Right hindlimb (tissue), 1 donor: ENCODE measurements around the gene STRA6.

ENCODE experiments used
- DNase-seq: peaks from one replicate; pipeline ENCODE4 v3.0.0-alpha.2; 2018

The STRA6 gene

DNA sequence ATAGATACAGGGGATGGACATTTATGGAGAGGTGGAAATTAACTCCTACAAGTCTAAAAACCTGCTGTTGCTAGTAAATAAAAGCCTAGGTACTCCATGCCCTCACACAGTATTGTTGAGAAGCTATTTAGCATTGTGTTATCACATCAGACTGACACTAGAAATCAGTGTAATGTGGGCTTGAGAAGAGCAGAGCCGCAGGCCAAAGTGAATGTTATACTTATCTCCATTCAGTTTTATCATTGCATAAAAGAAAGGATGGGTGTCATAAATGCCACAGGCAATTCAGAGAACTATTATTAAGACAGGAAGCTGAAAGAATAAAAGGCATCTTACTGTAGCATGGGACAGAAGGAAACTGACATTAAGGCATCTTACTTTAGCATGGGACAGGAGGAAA is 42.8 kb downstream of the STRA6 start:
- DNase-seq, result no peak

DNA sequence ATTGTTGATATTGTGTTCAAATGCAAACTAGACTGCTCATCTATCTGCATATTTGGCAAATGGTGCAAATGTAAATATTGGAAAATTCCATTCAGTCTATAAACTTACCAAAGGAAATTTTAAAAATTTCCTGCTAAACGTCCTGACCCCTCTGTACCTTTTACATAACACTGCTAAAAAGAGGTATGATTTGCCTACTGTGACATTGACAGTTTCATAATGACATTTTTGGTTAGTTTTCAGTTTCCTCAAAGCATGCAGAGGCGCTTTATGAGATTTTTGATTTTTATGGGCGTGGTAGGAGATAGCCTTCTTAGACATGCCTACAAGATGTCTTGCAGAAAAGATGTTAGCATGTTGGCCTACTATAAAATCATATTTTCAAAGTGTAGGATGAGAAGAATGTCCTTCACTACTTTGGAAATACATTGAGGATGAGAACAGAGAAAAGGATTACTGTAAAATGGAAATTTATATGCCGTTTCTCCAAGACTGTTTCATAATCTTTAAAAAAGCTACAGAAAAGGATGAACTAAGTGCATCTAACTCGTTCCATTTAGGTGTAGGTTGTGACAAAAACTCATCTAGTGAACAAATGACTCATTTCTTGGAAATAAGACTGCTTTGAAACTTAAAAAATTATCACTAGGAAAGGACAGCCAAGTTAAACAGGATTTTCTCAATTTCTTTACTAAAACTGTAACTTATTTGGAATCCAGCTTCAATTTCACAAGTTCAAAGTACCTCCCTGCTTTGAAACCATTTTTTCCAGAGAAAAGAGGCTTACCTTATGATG is 43.5 kb downstream of the STRA6 start:
- no peak for DNase-seq

DNA sequence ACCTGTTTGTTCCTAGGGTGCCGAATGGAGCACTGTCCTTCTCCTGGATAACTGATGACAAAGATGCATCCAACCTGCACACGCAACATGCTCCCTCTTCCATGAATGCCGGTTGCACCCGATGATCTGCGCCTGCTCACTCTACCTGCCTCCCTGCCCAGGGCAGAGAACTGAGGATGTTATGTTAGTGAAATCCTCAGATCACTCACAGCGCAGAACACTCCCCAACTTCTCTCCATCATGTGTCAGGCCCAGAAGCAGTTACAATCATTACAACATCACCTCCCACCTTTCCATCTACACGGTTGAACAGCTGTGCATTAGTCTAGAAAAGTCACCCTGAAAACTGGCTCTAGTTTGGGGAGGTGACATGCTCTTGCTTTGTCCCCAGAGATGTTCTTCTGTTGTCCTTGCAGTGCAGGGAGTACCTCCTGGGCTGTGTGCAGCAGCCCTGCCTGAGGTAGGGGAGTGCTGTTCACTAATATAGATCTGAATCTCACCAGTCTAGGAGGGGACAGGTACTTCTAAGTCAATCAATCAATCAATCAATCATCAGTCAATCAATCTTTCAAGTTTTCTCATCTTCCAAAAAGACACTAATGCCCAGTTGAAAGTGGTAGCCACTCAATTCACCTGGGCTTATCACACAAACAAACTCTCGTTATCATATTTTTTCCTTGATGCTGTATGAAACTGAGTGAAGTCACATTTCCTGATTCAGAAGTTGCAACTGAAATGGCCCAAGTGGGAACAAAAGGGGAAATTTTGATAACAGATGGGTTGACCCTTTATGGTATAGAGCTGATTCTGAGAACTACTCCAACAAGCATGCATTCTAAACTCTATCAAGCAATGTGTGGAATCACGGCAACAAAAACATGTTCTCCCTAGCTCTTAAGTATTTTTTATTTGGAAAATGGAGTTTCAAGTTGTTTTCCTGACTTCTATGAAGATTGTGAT is 44.4 kb downstream of the STRA6 start:
- no peak for DNase-seq

GRCh38 chr15:74156678-74157411 is 45.7 kb downstream of the STRA6 start:
- DNase-seq, result peak; percentile 84

GRCh38 chr15:74155766-74156417 is 46.7 kb downstream of the STRA6 start:
- DNase-seq, result no peak

- no peak for DNase-seq
Observed at GRCh38 chr15:74147051-74147450, 55.5 kb downstream of the STRA6 start.

GRCh38 chr15:74146277-74146800 is 56.2 kb downstream of the STRA6 start:
- no peak for DNase-seq

DNA sequence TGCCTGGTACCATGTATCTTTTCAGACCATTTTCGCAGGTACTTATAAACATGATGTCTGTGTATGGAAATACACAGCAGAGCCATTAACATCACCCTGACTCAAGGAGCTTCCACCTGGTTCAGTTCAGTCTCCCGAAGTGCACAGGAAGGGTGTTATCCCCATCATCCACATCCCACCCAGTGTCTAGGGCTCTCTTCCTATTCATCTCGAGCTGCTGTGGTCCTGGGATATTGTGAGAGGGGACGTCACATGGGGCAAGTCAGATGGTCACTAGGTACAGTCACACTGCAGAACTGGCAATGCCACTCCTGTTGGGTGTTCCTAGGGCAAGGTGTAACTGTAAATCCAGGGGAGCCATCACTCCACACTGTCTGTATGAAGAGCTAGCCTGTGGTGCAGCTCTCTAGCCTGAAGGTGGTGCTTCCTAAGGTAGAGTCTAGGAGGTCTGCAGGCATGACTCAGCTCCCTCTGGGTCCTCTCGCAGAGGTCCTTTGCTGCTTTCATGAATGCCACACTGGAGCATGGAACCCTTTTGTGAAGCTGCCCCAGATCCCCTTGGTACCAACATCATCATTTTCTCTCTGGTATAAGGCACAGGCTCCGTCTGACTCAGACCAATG is 58.3 kb downstream of the STRA6 start:
- no peak for DNase-seq

GRCh38 chr15:74141591-74141990 is 61.0 kb downstream of the STRA6 start:
- no peak for DNase-seq

DNA sequence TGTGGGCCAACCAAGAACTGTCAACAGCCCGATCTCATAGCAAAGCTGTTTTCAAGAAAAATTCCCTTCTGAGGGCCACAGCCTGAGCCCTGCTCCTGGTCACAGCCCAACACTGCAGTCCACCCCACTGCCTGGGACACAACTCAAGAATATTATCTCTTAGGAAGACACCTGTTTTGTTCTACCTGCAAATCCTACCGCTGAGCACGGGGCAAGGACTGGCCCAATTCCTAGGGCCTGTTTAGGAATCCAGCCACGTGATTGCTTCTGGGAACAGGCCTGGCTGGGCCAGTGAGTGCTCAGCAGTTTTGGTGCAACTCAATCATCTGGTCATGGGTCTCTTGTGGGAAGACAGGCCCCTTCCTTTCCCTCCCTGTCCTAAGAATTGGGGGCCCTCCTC is 63.9 kb downstream of the STRA6 start:
- DNase-seq, result no peak

GRCh38 chr15:74137537-74137894 is 65.1 kb downstream of the STRA6 start:
- no peak for DNase-seq

GRCh38 chr15:74136814-74137536 is 65.6 kb downstream of the STRA6 start:
- DNase-seq, result peak; percentile 67

DNA sequence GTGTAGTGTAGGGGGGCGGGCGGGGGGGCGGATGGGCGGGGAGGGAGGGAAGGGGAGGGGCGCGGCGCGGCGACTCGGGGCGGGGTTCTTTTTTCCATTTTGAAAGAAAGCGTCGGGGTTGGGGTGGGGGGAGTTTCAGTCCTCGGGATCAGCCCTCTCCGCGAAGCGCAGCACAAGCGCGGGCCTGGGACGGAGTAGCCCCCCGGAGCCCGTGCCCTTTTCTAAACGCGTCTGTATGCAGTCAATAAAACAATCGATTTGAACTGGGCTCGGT is 66.1 kb downstream of the STRA6 start:
- no peak for DNase-seq

DNA sequence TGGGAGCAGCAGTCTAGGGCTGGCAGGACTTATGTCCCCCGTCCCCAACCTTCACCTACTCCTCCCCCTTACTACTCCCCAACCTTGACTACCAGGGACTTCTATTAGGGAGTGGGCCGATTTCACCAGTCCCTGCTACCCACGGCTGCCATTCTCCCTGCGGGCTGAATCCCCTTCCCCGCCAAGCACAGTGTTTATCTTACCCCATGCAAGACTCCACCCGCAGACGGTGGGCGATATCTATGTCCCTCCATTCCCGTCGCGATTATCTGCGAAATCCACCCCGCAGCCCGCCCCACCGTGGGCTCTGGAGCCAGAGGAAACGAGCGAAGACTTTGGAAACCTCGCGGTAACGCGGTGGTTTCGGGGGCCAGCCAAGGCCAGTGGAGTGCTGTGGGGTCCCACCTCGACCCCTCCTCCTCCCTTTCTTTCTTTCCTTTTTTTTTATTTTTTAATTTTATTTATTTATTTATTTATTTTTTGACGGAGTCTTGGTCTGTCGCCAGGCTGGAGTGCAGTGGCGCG is 67.5 kb downstream of the STRA6 start:
- DNase-seq, result peak; percentile 25

GRCh38 chr15:74134387-74135027 is 68.1 kb downstream of the STRA6 start:
- peak; percentile 51 for DNase-seq

DNA sequence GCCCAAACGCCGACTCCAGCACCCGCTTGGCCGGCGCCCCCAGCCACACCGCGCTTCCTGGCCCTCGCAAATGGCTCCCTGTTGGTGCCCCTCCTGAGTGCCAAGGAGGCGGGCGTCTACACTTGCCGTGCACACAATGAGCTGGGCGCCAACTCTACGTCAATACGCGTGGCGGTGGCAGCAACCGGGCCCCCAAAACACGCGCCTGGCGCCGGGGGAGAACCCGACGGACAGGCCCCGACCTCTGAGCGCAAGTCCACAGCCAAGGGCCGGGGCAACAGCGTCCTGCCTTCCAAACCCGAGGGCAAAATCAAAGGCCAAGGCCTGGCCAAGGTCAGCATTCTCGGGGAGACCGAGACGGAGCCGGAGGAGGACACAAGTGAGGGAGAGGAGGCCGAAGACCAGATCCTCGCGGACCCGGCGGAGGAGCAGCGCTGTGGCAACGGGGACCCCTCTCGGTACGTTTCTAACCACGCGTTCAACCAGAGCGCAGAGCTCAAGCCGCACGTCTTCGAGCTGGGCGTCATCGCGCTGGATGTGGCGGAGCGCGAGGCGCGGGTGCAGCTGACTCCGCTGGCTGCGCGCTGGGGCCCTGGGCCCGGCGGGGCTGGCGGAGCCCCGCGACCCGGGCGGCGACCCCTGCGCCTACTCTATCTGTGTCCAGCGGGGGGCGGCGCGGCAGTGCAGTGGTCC is 68.7 kb downstream of the STRA6 start:
- DNase-seq, result peak; percentile 21

DNA sequence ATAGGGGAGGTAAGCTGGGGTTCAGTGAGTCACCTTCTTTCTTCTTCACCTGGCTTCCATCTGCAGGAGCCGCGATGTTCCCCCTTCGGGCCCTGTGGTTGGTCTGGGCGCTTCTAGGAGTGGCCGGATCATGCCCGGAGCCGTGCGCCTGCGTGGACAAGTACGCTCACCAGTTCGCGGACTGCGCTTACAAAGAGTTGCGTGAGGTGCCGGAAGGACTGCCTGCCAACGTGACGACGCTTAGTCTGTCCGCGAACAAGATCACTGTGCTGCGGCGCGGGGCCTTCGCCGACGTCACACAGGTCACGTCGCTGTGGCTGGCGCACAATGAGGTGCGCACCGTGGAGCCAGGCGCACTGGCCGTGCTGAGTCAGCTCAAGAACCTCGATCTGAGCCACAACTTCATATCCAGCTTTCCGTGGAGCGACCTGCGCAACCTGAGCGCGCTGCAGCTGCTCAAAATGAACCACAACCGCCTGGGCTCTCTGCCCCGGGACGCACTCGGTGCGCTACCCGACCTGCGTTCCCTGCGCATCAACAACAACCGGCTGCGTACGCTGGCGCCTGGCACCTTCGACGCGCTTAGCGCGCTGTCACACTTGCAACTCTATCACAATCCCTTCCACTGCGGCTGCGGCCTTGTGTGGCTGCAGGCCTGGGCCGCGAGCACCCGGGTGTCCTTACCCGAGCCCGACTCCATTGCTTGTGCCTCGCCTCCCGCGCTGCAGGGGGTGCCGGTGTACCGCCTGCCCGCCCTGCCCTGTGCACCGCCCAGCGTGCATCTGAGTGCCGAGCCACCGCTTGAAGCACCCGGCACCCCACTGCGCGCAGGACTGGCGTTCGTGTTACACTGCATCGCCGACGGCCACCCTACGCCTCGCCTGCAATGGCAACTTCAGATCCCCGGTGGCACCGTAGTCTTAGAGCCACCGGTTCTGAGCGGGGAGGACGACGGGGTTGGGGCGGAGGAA is 69.6 kb downstream of the STRA6 start:
- peak; percentile 29 for DNase-seq

- no peak for DNase-seq
Observed at GRCh38 chr15:74131628-74132413, 70.8 kb downstream of the STRA6 start.
